ENCODE measurements around the gene ARL5A.

ARL5A gene

GRCh38 chr2:151765760-151766410, 62.3 kb downstream of the ARL5A start:
- no peak for DNase-seq

- no peak for DNase-seq
Observed at GRCh38 chr2:151762694-151763093, 65.5 kb downstream of the ARL5A start.

- no peak for DNase-seq
Observed at GRCh38 chr2:151761687-151762086, 66.5 kb downstream of the ARL5A start.

GRCh38 chr2:151761193-151761592, 67.0 kb downstream of the ARL5A start:
- no peak for DNase-seq

- no peak for DNase-seq
Observed at GRCh38 chr2:151760139-151760650, 68.0 kb downstream of the ARL5A start.

GRCh38 chr2:151758744-151759143, 69.5 kb downstream of the ARL5A start:
- no peak for DNase-seq

GRCh38 chr2:151757861-151758260, 70.4 kb downstream of the ARL5A start:
- no peak for DNase-seq

- DNase-seq: no peak
Observed at GRCh38 chr2:151756820-151757219, 71.4 kb downstream of the ARL5A start.

GRCh38 chr2:151754253-151754897, 73.8 kb downstream of the ARL5A start:
- DNase-seq: no peak

- DNase-seq: no peak
Observed at GRCh38 chr2:151753540-151753939, 74.7 kb downstream of the ARL5A start.
